Measurements from ENCODE around the gene AP1G1.

AP1G1 gene

GRCh38 chr16:71777329-71777728 lies 31.3 kb downstream of the AP1G1 start:
- Histone ChIP-seq H3K9me3 (ENCODE audit: insufficient read depth, low read length) (no peaks in the 10 kb centered on the region), H3K9ac (ENCODE audit: low read length) (no peak overlapping the region), H2AFZ (ENCODE audit: low read depth, low read length, severe bottlenecking) (no peak overlapping the region), H3K79me2 (ENCODE audit: insufficient read depth, low read length) (peaks cover 53% of the 10 kb centered on the region), H4K20me1 (ENCODE audit: low read depth, low read length) (no peaks in the 10 kb centered on the region), H3K27ac (ENCODE audit: low read depth, low read length) (no peak overlapping the region), H3K4me3 (ENCODE audit: insufficient read depth, low read length, poor library complexity, severe bottlenecking) (no peak overlapping the region), H3K9me2 (replicated peaks; ENCODE audit: insufficient read depth, low read length) (no peaks in the 10 kb centered on the region), H3F3A (ENCODE audit: insufficient read depth) (no peaks in the 10 kb centered on the region), H3K27me3 (ENCODE audit: low read length) (no peaks in the 10 kb centered on the region), H3K4me2 (ENCODE audit: low read depth, low read length, poor library complexity, severe bottlenecking) (no peak overlapping the region), H3K36me3 (ENCODE audit: low read length) (peaks cover 11% of the 10 kb centered on the region; the same call in 1 of the 2 replicates)
- TF ChIP-seq, protein P1, sequence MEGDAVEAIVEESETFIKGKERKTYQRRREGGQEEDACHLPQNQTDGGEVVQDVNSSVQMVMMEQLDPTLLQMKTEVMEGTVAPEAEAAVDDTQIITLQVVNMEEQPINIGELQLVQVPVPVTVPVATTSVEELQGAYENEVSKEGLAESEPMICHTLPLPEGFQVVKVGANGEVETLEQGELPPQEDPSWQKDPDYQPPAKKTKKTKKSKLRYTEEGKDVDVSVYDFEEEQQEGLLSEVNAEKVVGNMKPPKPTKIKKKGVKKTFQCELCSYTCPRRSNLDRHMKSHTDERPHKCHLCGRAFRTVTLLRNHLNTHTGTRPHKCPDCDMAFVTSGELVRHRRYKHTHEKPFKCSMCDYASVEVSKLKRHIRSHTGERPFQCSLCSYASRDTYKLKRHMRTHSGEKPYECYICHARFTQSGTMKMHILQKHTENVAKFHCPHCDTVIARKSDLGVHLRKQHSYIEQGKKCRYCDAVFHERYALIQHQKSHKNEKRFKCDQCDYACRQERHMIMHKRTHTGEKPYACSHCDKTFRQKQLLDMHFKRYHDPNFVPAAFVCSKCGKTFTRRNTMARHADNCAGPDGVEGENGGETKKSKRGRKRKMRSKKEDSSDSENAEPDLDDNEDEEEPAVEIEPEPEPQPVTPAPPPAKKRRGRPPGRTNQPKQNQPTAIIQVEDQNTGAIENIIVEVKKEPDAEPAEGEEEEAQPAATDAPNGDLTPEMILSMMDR (IDR thresholded peaks at IDR 0.05; ENCODE audit: insufficient read depth, low read length, poor library complexity, severe bottlenecking) = no peak
- TF ChIP-seq EZH2phosphoT487 (conservative IDR thresholded peaks at IDR 0.05; ENCODE audit: low read length) = no peak

DNA sequence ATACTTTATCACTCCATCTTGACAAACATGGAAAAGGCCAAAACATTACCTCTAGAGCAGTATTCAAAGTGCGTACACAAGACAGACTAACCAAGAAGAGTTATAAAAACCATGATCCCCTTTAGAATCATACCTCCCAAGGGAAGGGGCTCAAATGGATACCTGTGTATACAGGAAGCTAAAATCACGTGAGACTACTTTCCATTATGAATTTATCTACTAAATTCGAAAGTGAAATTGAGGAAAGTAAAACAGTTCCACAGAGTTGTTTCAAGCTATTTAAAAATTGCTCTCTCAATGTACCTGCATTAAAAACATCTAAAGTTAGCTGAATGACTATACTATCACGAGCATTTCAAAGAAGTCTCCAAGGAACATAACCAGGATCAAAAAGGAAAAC lies 32.7 kb downstream of the AP1G1 start:
- H3F3A ChIP-seq (ENCODE audit: insufficient read depth) = peaks cover 6% of the 10 kb centered on the region; the same call in 1 of the 2 replicates
- no peak overlapping the region for H2AFZ ChIP-seq (ENCODE audit: low read depth, low read length, severe bottlenecking)
- no peaks in the 10 kb centered on the region for H4K20me1 ChIP-seq (ENCODE audit: low read depth, low read length)
- H3K27me3 ChIP-seq (ENCODE audit: low read length) = no peaks in the 10 kb centered on the region
- no peaks in the 10 kb centered on the region for H3K9me3 ChIP-seq (ENCODE audit: insufficient read depth, low read length)
- H3K9ac ChIP-seq (ENCODE audit: low read length) = no peak overlapping the region
- no peak overlapping the region for H3K4me2 ChIP-seq (ENCODE audit: low read depth, low read length, poor library complexity, severe bottlenecking)
- H3K79me2 ChIP-seq (ENCODE audit: insufficient read depth, low read length) = peaks cover 41% of the 10 kb centered on the region
- TF ChIP-seq, protein P1 (IDR thresholded peaks at IDR 0.05; ENCODE audit: insufficient read depth, low read length, poor library complexity, severe bottlenecking) = no peak
- no peak for TF ChIP-seq EZH2phosphoT487 (conservative IDR thresholded peaks at IDR 0.05; ENCODE audit: low read length)
- no peak overlapping the region for H3K4me3 ChIP-seq (ENCODE audit: insufficient read depth, low read length, poor library complexity, severe bottlenecking)
- H3K36me3 ChIP-seq (ENCODE audit: low read length) = peaks cover 18% of the 10 kb centered on the region
- no peak overlapping the region for H3K27ac ChIP-seq (ENCODE audit: low read depth, low read length)
- no peaks in the 10 kb centered on the region for H3K9me2 ChIP-seq (replicated peaks; ENCODE audit: insufficient read depth, low read length)

- Histone ChIP-seq H3K27ac (ENCODE audit: low read depth, low read length) (no peak overlapping the region), H3K79me2 (ENCODE audit: insufficient read depth, low read length) (peaks cover 12% of the 10 kb centered on the region; the same call in 1 of the 2 replicates), H4K20me1 (ENCODE audit: low read depth, low read length) (no peaks in the 10 kb centered on the region), H2AFZ (ENCODE audit: low read depth, low read length, severe bottlenecking) (no peak overlapping the region), H3K36me3 (ENCODE audit: low read length) (peaks cover 33% of the 10 kb centered on the region), H3K27me3 (ENCODE audit: low read length) (no peaks in the 10 kb centered on the region), H3K9me2 (replicated peaks; ENCODE audit: insufficient read depth, low read length) (no peaks in the 10 kb centered on the region), H3F3A (ENCODE audit: insufficient read depth) (peaks cover 9% of the 10 kb centered on the region; the same call in 1 of the 2 replicates), H3K9ac (ENCODE audit: low read length) (no peak overlapping the region), H3K4me3 (ENCODE audit: insufficient read depth, low read length, poor library complexity, severe bottlenecking) (no peak overlapping the region), H3K9me3 (ENCODE audit: insufficient read depth, low read length) (no peaks in the 10 kb centered on the region), H3K4me2 (ENCODE audit: low read depth, low read length, poor library complexity, severe bottlenecking) (no peak overlapping the region)
- no peak for TF ChIP-seq EZH2phosphoT487 (conservative IDR thresholded peaks at IDR 0.05; ENCODE audit: low read length)
- TF ChIP-seq, protein P1 (IDR thresholded peaks at IDR 0.05; ENCODE audit: insufficient read depth, low read length, poor library complexity, severe bottlenecking) = no peak
Observed at GRCh38 chr16:71771571-71771970, 37.1 kb downstream of the AP1G1 start.

All from SU-DHL-6 (cell line).